Measurements from ENCODE around the gene YPEL2.

YPEL2 gene

DNA sequence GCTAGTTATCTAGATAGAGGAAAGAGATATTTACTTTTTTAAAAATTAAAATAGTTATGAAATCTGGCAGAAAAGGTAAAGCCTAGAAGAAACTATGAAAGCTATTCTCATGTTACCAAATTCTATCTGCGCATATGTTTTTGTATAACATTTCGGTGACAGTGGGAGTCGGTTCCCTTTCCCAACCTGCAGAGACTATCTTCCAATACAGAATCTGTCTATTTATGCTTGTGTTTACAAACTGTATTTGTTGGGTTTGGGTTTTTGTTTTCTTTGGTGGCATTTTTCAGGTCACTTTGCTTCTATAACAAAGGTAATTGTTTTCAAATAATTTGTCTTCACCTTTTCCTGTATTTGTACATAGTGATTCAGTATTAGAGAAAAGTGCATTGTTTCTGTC is 69.8 kb downstream of the YPEL2 start:
- no peaks in the 10 kb centered on the region for H3K79me2 ChIP-seq (ENCODE audit: insufficient read depth, low read length)
- no peak overlapping the region for H3K27ac ChIP-seq (ENCODE audit: low read depth, low read length)
- H3K9me3 ChIP-seq (ENCODE audit: insufficient read depth, low read length), result no peaks in the 10 kb centered on the region
- H3K9ac ChIP-seq (ENCODE audit: low read length), result no peak overlapping the region
- TF ChIP-seq EZH2phosphoT487 (conservative IDR thresholded peaks at IDR 0.05; ENCODE audit: low read length), result no peak
- no peak for TF ChIP-seq CTCF (IDR thresholded peaks at IDR 0.05; ENCODE audit: insufficient read depth, low read length, poor library complexity, severe bottlenecking)
- H4K20me1 ChIP-seq (ENCODE audit: low read depth, low read length), result no peaks in the 10 kb centered on the region
- H3F3A ChIP-seq (ENCODE audit: insufficient read depth), result no peaks in the 10 kb centered on the region
- H3K4me3 ChIP-seq (ENCODE audit: insufficient read depth, low read length, poor library complexity, severe bottlenecking), result no peak overlapping the region
- H2AFZ ChIP-seq (ENCODE audit: low read depth, low read length, severe bottlenecking), result no peak overlapping the region
- H3K27me3 ChIP-seq (ENCODE audit: low read length), result no peaks in the 10 kb centered on the region
- no peaks in the 10 kb centered on the region for H3K9me2 ChIP-seq (replicated peaks; ENCODE audit: insufficient read depth, low read length)
- H3K4me2 ChIP-seq (ENCODE audit: low read depth, low read length, poor library complexity, severe bottlenecking), result no peak overlapping the region
- no peaks in the 10 kb centered on the region for H3K36me3 ChIP-seq (ENCODE audit: low read length)

GRCh38 chr17:59401725-59402124 is 70.3 kb downstream of the YPEL2 start:
- H3F3A ChIP-seq (ENCODE audit: insufficient read depth), result no peaks in the 10 kb centered on the region
- no peaks in the 10 kb centered on the region for H3K27me3 ChIP-seq (ENCODE audit: low read length)
- H3K9me3 ChIP-seq (ENCODE audit: insufficient read depth, low read length), result no peaks in the 10 kb centered on the region
- H3K9me2 ChIP-seq (replicated peaks; ENCODE audit: insufficient read depth, low read length), result no peaks in the 10 kb centered on the region
- H3K79me2 ChIP-seq (ENCODE audit: insufficient read depth, low read length), result no peaks in the 10 kb centered on the region
- TF ChIP-seq EZH2phosphoT487 (conservative IDR thresholded peaks at IDR 0.05; ENCODE audit: low read length) (no peak), CTCF (IDR thresholded peaks at IDR 0.05; ENCODE audit: insufficient read depth, low read length, poor library complexity, severe bottlenecking) (no peak)
- no peak overlapping the region for H3K4me2 ChIP-seq (ENCODE audit: low read depth, low read length, poor library complexity, severe bottlenecking)
- no peak overlapping the region for H3K9ac ChIP-seq (ENCODE audit: low read length)
- no peaks in the 10 kb centered on the region for H3K36me3 ChIP-seq (ENCODE audit: low read length)
- H2AFZ ChIP-seq (ENCODE audit: low read depth, low read length, severe bottlenecking), result no peak overlapping the region
- no peak overlapping the region for H3K27ac ChIP-seq (ENCODE audit: low read depth, low read length)
- H4K20me1 ChIP-seq (ENCODE audit: low read depth, low read length), result no peaks in the 10 kb centered on the region
- no peak overlapping the region for H3K4me3 ChIP-seq (ENCODE audit: insufficient read depth, low read length, poor library complexity, severe bottlenecking)

DNA sequence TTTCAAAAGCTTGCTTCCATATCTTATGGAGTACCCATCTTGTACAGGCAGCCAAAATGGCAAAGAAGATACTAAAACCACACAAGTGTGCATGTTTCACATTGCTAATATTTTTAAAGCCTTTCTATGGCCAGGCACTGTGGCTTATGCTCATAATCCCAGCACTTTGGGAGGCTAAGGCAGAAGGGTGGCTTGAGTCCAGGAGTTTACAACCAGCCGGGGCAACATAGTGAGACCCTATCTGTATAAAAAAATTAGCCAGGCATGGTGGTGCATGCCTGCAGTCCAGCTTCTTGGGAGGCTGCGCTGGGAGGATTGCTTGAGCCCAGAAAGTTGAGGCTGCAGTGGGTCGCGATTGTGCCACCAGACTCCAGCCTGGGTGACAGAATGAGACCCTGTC is 71.3 kb downstream of the YPEL2 start:
- no peaks in the 10 kb centered on the region for H3K9me2 ChIP-seq (replicated peaks; ENCODE audit: insufficient read depth, low read length)
- no peak overlapping the region for H3K9ac ChIP-seq (ENCODE audit: low read length)
- H3K9me3 ChIP-seq (ENCODE audit: insufficient read depth, low read length), result no peaks in the 10 kb centered on the region
- TF ChIP-seq CTCF (IDR thresholded peaks at IDR 0.05; ENCODE audit: insufficient read depth, low read length, poor library complexity, severe bottlenecking) (no peak), EZH2phosphoT487 (conservative IDR thresholded peaks at IDR 0.05; ENCODE audit: low read length) (no peak)
- no peak overlapping the region for H2AFZ ChIP-seq (ENCODE audit: low read depth, low read length, severe bottlenecking)
- H3K36me3 ChIP-seq (ENCODE audit: low read length), result no peaks in the 10 kb centered on the region
- H3K79me2 ChIP-seq (ENCODE audit: insufficient read depth, low read length), result no peaks in the 10 kb centered on the region
- no peaks in the 10 kb centered on the region for H4K20me1 ChIP-seq (ENCODE audit: low read depth, low read length)
- no peak overlapping the region for H3K4me3 ChIP-seq (ENCODE audit: insufficient read depth, low read length, poor library complexity, severe bottlenecking)
- no peaks in the 10 kb centered on the region for H3F3A ChIP-seq (ENCODE audit: insufficient read depth)
- no peaks in the 10 kb centered on the region for H3K27me3 ChIP-seq (ENCODE audit: low read length)
- H3K4me2 ChIP-seq (ENCODE audit: low read depth, low read length, poor library complexity, severe bottlenecking), result no peak overlapping the region
- no peak overlapping the region for H3K27ac ChIP-seq (ENCODE audit: low read depth, low read length)

GRCh38 chr17:59404471-59404870 is 73.0 kb downstream of the YPEL2 start:
- Histone ChIP-seq H3K4me2 (ENCODE audit: low read depth, low read length, poor library complexity, severe bottlenecking) (no peak overlapping the region), H3K36me3 (ENCODE audit: low read length) (no peaks in the 10 kb centered on the region), H3K4me3 (ENCODE audit: insufficient read depth, low read length, poor library complexity, severe bottlenecking) (no peak overlapping the region), H3F3A (ENCODE audit: insufficient read depth) (no peaks in the 10 kb centered on the region), H4K20me1 (ENCODE audit: low read depth, low read length) (no peaks in the 10 kb centered on the region), H3K79me2 (ENCODE audit: insufficient read depth, low read length) (no peaks in the 10 kb centered on the region), H2AFZ (ENCODE audit: low read depth, low read length, severe bottlenecking) (no peak overlapping the region), H3K27me3 (ENCODE audit: low read length) (no peaks in the 10 kb centered on the region), H3K9ac (ENCODE audit: low read length) (no peak overlapping the region), H3K9me2 (replicated peaks; ENCODE audit: insufficient read depth, low read length) (no peaks in the 10 kb centered on the region), H3K9me3 (ENCODE audit: insufficient read depth, low read length) (no peaks in the 10 kb centered on the region), H3K27ac (ENCODE audit: low read depth, low read length) (no peak overlapping the region)
- TF ChIP-seq CTCF (IDR thresholded peaks at IDR 0.05; ENCODE audit: insufficient read depth, low read length, poor library complexity, severe bottlenecking) (no peak), EZH2phosphoT487 (conservative IDR thresholded peaks at IDR 0.05; ENCODE audit: low read length) (no peak)

Data from SU-DHL-6 (cell line).